ENCODE measurements around the gene TNFRSF13B. TPM values are rescaled to one million over a fixed set of nuclear protein-coding genes. Genes with fewer than 3 reads are reported as not detected.
"Not testable (repeated sequence)": the region's sequence is repeated elsewhere in the genome, so short reads cannot be mapped to it uniquely, and the experiment has no call there.

TNFRSF13B gene
- total RNA-seq, 1 experiment from 2014 or later: 0.28 TPM

DNA sequence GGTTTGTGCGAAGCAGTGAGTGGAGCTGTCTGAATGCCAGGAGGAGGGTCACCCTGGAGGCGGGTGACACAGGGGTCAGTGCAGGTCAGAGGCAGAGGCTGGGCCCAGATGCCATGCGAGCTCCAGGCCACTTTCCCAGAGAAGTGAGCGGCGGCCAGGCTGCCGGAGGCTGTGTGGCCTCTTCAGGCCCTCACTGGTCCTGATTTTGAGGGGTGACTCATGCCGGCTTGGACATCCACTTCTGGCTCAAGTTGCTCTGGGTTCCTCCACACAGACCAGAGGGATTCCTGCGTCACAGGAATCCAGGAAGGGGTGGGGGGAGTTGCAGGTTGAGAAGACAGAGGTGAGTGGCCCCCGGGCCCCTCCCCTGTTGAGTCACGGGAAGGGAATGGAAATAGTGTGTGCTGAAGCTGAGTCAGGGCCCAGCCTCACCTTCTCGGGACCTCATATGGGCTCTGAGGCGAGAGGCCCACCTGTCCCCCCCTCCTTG, 38.7 kb upstream of the TNFRSF13B start:
- H2BK15ac ChIP-seq (ENCODE audit: low read depth, low read length); H3K36me3 Mint-ChIP-seq (ENCODE audit: insufficient read depth in 1 of 3, low read depth in 3 of 3); H2BK12ac ChIP-seq (ENCODE audit: insufficient read length, low read depth, low read length); H3K4me1 ChIP-seq (ENCODE audit: insufficient read depth, low read length); H3K4ac ChIP-seq (ENCODE audit: low read depth, low read length); H3K23ac ChIP-seq (ENCODE audit: insufficient read length, low read depth, low read length); H3K18ac ChIP-seq (ENCODE audit: insufficient read length, low read depth, low read length); H4K5ac ChIP-seq (ENCODE audit: insufficient read length, low read depth, low read length); H4K8ac ChIP-seq (replicated peaks; ENCODE audit: insufficient read length, low read depth, low read length); H3K79me1 ChIP-seq (ENCODE audit: insufficient read depth, low read depth, low read length, poor library complexity, severe bottlenecking); H3K27ac Mint-ChIP-seq; DNase-seq; H3K4me1 Mint-ChIP-seq; H2AK5ac ChIP-seq (ENCODE audit: insufficient read length, low read length); H4K91ac ChIP-seq (ENCODE audit: insufficient read length, low read depth, low read length); H3K23me2 ChIP-seq (ENCODE audit: insufficient read length, low read depth, low read length, poor library complexity, severe bottlenecking); H3K14ac ChIP-seq (ENCODE audit: insufficient read depth, low read length); H3K9ac ChIP-seq (ENCODE audit: extremely low read depth, insufficient read length, low read length); H3K56ac ChIP-seq (ENCODE audit: insufficient read length, low read depth, low read length); H2BK20ac ChIP-seq (ENCODE audit: low read depth, low read length, poor library complexity, severe bottlenecking); H3K4me3 Mint-ChIP-seq; H4K20me1 ChIP-seq (ENCODE audit: control insufficient read depth, insufficient read depth, insufficient read length); H3K27me3 ChIP-seq (ENCODE audit: insufficient read depth, low read length); H3T11ph ChIP-seq (ENCODE audit: low read length); H2BK120ac ChIP-seq (ENCODE audit: low read depth, low read length, poor library complexity, severe bottlenecking); H3K9me3 Mint-ChIP-seq; H3K79me2 ChIP-seq (ENCODE audit: insufficient read depth, low read length); H3K27me3 Mint-ChIP-seq (ENCODE audit: low read depth); H2AFZ ChIP-seq (ENCODE audit: low read length); H2BK5ac ChIP-seq (ENCODE audit: insufficient read length, low read length); H3K27ac ChIP-seq (ENCODE audit: insufficient read length, low read depth, low read length); H3K9me3 ChIP-seq (ENCODE audit: control insufficient read depth, low read depth, low read length); H3K4me2 ChIP-seq (ENCODE audit: insufficient read depth, insufficient read length, low read length): not testable (repeated sequence)
- no CpG with 5 or more reads among the region's 12 CpGs for WGBS (ENCODE audit: extremely low coverage, insufficient read length, low lambda C conversion rate)

DNA sequence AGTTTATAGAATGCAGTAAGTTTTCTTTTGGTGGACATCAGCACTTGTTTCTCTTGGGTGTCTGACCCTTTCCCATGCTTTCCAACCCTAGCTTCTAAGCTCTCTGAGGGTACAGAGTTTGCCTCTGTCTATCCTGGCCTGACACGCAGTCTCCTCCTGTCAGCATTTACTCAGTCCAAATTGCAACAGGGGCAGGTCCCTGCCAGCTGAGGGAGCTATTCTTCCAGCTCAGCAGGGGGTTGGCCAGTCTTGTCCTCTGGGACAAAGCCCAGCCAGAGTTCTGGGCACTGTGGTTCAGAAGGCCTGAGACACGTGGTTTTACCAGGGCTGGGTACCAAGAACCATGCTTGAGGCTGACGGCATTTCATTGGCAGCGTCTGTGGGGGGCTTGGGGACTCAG, 38.1 kb upstream of the TNFRSF13B start:
- not testable (repeated sequence) for H3K4me2 ChIP-seq (ENCODE audit: insufficient read depth, insufficient read length, low read length); DNase-seq; H3K9ac ChIP-seq (ENCODE audit: extremely low read depth, insufficient read length, low read length); H3K79me2 ChIP-seq (ENCODE audit: insufficient read depth, low read length); H2BK20ac ChIP-seq (ENCODE audit: low read depth, low read length, poor library complexity, severe bottlenecking); H4K20me1 ChIP-seq (ENCODE audit: control insufficient read depth, insufficient read depth, insufficient read length); H2AFZ ChIP-seq (ENCODE audit: low read length); H3K79me1 ChIP-seq (ENCODE audit: insufficient read depth, low read depth, low read length, poor library complexity, severe bottlenecking); H3K27ac ChIP-seq (ENCODE audit: insufficient read length, low read depth, low read length); H3K23me2 ChIP-seq (ENCODE audit: insufficient read length, low read depth, low read length, poor library complexity, severe bottlenecking); H3K4me1 ChIP-seq (ENCODE audit: insufficient read depth, low read length); H3K36me3 Mint-ChIP-seq (ENCODE audit: insufficient read depth in 1 of 3, low read depth in 3 of 3); H2BK120ac ChIP-seq (ENCODE audit: low read depth, low read length, poor library complexity, severe bottlenecking); H3K9me3 ChIP-seq (ENCODE audit: control insufficient read depth, low read depth, low read length); H3K56ac ChIP-seq (ENCODE audit: insufficient read length, low read depth, low read length); H3K4me3 Mint-ChIP-seq; H3K18ac ChIP-seq (ENCODE audit: insufficient read length, low read depth, low read length); H3T11ph ChIP-seq (ENCODE audit: low read length); H3K14ac ChIP-seq (ENCODE audit: insufficient read depth, low read length); H3K9me3 Mint-ChIP-seq; H4K5ac ChIP-seq (ENCODE audit: insufficient read length, low read depth, low read length); H4K8ac ChIP-seq (replicated peaks; ENCODE audit: insufficient read length, low read depth, low read length); H2BK12ac ChIP-seq (ENCODE audit: insufficient read length, low read depth, low read length); H2BK15ac ChIP-seq (ENCODE audit: low read depth, low read length); H4K91ac ChIP-seq (ENCODE audit: insufficient read length, low read depth, low read length); H3K4ac ChIP-seq (ENCODE audit: low read depth, low read length); H3K27ac Mint-ChIP-seq; H3K27me3 Mint-ChIP-seq (ENCODE audit: low read depth); H3K4me1 Mint-ChIP-seq; H2AK5ac ChIP-seq (ENCODE audit: insufficient read length, low read length); H2BK5ac ChIP-seq (ENCODE audit: insufficient read length, low read length); H3K23ac ChIP-seq (ENCODE audit: insufficient read length, low read depth, low read length); H3K27me3 ChIP-seq (ENCODE audit: insufficient read depth, low read length)
- no CpG with 5 or more reads among the region's 4 CpGs for WGBS (ENCODE audit: extremely low coverage, insufficient read length, low lambda C conversion rate)

Data from H9 (cell line).